Type B pancreatic cell (in vitro differentiated cells): Measurements from ENCODE around the gene SMYD3. TPM values are rescaled to one million over a fixed set of nuclear protein-coding genes. Genes with fewer than 3 reads are reported as not detected.

Experiments used
- DNase-seq: peaks from one replicate; pipeline ENCODE4 v3.0.0; 2021; ENCODE audit warnings: mixed read lengths; ENCODE audit not compliant: unreplicated experiment; ENCODE audit errors: extremely low spot score
- H3K27ac Mint-ChIP-seq: 2 replicates; pipeline ENCODE4 v1.8.0; 2021; ENCODE audit warnings: mild to moderate bottlenecking, mixed read lengths
- H3K27me3 Mint-ChIP-seq: 2 replicates; pipeline ENCODE4 v1.8.0; 2021; ENCODE audit warnings: mixed read lengths
- H3K36me3 Mint-ChIP-seq: 2 replicates; pipeline ENCODE4 v1.8.0; 2021; ENCODE audit warnings: mixed read lengths
- H3K4me1 Mint-ChIP-seq: one replicate; pipeline ENCODE4 v1.8.0; 2021; ENCODE audit warnings: mixed read lengths; ENCODE audit not compliant: unreplicated experiment
- H3K4me3 Mint-ChIP-seq: 2 replicates; pipeline ENCODE4 v1.8.0; 2021; ENCODE audit warnings: mild to moderate bottlenecking, mixed read lengths
- H3K9me3 Mint-ChIP-seq: 2 replicates; pipeline ENCODE4 v1.8.0; 2021; ENCODE audit warnings: mixed read lengths
- total RNA-seq: library from RNA; stranded (reverse); gene quantifications from 2 replicates; pipeline ENCODE4 v1.2.1, GENCODE V29; 2021; ENCODE audit warnings: low replicate concordance
- TF ChIP-seq, protein P1 (sequence below): fragments of 200-600 bp; sonication (generic); conservative IDR thresholded peaks from 2 replicates; pipeline ENCODE4 v1.5.0; 2021; ENCODE audit warnings: antibody characterized with exemption, mild to moderate bottlenecking

SMYD3 gene
- total RNA-seq, 1 donor from 2014 or later: 19.4 TPM

DNA sequence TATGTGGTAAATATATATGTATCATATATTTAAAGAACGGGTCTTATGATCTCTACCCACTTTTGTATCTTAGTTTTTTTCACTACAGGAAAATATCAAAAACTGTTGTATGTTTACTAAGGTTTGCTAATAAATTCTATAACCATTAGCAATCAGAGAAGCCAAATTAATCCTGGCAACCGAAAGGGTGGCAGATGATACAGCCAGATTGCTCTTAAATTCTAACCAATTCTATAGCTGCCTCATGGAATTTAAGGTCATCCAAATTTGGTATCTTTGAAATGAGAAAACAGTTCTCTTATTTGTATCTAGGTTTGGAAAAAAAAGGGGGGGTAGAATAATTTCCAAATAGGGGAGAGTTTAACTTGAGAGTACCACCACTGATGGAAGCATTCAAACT lies 591.2 kb downstream of the SMYD3 start:
- Mint-ChIP-seq H3K36me3 (peaks cover 10% of the 10 kb centered on the region), H3K27ac (no peak overlapping the region), H3K27me3 (no peaks in the 10 kb centered on the region), H3K4me1 (peaks cover 4% of the 10 kb centered on the region), H3K4me3 (no peak overlapping the region), H3K9me3 (peaks cover 6% of the 10 kb centered on the region)
- no peak for DNase-seq
- TF ChIP-seq, protein P1, sequence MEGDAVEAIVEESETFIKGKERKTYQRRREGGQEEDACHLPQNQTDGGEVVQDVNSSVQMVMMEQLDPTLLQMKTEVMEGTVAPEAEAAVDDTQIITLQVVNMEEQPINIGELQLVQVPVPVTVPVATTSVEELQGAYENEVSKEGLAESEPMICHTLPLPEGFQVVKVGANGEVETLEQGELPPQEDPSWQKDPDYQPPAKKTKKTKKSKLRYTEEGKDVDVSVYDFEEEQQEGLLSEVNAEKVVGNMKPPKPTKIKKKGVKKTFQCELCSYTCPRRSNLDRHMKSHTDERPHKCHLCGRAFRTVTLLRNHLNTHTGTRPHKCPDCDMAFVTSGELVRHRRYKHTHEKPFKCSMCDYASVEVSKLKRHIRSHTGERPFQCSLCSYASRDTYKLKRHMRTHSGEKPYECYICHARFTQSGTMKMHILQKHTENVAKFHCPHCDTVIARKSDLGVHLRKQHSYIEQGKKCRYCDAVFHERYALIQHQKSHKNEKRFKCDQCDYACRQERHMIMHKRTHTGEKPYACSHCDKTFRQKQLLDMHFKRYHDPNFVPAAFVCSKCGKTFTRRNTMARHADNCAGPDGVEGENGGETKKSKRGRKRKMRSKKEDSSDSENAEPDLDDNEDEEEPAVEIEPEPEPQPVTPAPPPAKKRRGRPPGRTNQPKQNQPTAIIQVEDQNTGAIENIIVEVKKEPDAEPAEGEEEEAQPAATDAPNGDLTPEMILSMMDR: no peak

DNA sequence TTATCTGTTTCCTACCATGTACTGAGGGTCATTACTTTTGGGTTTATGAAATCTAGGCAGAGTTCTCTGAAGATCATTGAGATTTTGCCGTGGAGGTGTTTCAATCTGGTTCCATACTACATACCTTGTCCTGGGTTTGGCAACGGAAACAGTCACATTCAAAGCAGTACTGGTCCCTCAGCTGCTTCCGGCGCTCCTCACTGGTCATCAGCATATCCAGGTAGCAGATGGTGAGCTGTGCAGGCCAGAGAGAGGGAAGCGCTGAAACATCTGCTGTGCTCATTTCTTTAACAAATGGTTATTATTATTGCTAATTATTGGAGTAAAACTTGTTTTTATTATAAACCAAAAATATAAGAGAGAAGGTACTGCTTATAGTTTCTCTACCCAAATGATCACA lies 591.7 kb downstream of the SMYD3 start:
- H3K9me3 Mint-ChIP-seq: peaks cover 2% of the 10 kb centered on the region
- no peaks in the 10 kb centered on the region for H3K27me3 Mint-ChIP-seq
- peaks cover 4% of the 10 kb centered on the region for H3K4me1 Mint-ChIP-seq
- H3K27ac Mint-ChIP-seq: no peak overlapping the region
- TF ChIP-seq, protein P1: no peak
- H3K36me3 Mint-ChIP-seq: peaks cover 6% of the 10 kb centered on the region
- no peak for DNase-seq
- no peak overlapping the region for H3K4me3 Mint-ChIP-seq

DNA sequence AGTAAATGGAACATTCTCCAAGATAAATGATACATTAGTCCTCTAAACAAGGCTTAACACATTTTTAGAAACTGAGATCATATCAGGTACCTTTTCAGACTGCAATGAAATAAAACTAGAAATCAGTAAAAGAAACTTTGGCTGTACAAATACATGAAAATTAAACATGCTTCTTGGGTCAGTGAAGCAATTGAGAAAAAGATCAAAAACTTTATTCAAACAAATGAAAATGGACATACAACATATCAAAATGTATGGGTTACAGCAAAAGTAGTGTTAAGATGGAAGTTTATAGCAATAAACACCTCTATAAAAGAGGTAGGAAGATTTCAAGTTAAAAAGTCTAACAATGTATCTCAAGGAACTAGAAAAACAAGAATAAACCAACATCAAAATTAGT lies 598.5 kb downstream of the SMYD3 start:
- Mint-ChIP-seq H3K4me3 (no peak overlapping the region), H3K27ac (no peak overlapping the region), H3K27me3 (no peaks in the 10 kb centered on the region), H3K36me3 (no peaks in the 10 kb centered on the region), H3K9me3 (no peaks in the 10 kb centered on the region), H3K4me1 (no peaks in the 10 kb centered on the region)
- TF ChIP-seq, protein P1: no peak
- no peak for DNase-seq

DNA sequence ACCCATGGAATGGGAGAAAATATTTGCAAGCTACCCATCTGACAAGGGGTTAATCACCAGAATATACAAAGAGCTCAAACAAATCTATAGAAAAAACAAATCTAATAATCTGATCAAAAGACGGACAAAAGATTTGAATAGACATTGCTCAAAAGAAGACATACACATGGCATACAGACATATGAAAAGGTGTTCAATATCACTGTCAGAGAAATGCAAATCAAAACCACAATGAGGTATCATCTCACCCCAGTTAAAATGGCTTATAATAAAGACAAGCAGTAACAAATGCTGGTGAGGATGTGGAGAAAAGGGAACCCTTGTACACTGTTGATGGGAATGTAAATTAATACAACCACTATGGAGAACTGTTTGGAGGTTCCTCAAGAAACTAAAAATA lies 600.9 kb downstream of the SMYD3 start:
- no peak overlapping the region for H3K4me3 Mint-ChIP-seq
- no peaks in the 10 kb centered on the region for H3K4me1 Mint-ChIP-seq
- no peak for DNase-seq
- no peaks in the 10 kb centered on the region for H3K27me3 Mint-ChIP-seq
- no peak overlapping the region for H3K27ac Mint-ChIP-seq
- H3K36me3 Mint-ChIP-seq: no peaks in the 10 kb centered on the region
- TF ChIP-seq, protein P1: no peak
- no peaks in the 10 kb centered on the region for H3K9me3 Mint-ChIP-seq

DNA sequence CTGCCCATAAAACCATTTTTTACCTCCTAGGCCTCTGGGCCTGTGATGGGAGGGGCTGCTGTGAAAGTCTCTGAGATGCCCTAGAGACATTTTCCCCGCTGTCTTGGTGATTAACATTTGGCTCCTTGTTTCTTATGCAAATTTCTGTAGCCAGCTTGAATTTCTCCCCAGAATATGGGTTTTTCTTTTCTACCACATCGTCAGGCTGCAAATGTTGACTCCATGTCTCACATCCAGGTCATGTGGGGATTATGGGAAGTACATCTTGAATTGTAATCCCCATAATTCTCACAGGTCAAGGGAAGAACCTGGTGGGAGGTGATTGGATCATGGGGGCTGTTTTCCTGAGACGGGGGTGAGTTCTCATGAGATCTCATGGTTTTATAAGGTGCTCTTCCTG lies 603.2 kb downstream of the SMYD3 start:
- no peak for DNase-seq
- TF ChIP-seq, protein P1: no peak
- H3K36me3 Mint-ChIP-seq: no peaks in the 10 kb centered on the region
- no peak overlapping the region for H3K27ac Mint-ChIP-seq
- no peaks in the 10 kb centered on the region for H3K9me3 Mint-ChIP-seq
- no peaks in the 10 kb centered on the region for H3K27me3 Mint-ChIP-seq
- H3K4me3 Mint-ChIP-seq: no peak overlapping the region
- H3K4me1 Mint-ChIP-seq: no peaks in the 10 kb centered on the region

DNA sequence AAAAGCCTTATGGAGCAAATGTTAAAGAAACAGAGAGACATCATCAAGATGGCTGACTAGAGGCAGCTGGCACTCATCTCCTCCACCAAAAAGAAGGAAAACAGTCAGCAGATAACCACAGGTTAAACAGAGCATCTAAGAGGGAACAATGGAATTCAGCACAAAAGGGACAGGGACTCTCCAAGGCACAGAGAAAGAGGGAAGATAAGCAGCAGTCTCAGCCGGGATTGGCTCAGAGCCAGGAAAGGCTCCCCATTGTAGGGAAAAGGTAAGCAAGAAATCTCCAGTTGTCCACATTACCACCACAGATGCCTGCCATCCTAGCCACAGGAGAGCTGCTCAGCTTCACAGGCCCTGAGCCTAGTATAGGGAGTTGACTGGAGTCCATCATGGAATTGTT lies 605.5 kb downstream of the SMYD3 start:
- Mint-ChIP-seq H3K27ac (no peak overlapping the region), H3K9me3 (no peaks in the 10 kb centered on the region), H3K27me3 (no peaks in the 10 kb centered on the region), H3K4me3 (no peak overlapping the region), H3K36me3 (no peaks in the 10 kb centered on the region), H3K4me1 (no peaks in the 10 kb centered on the region)
- TF ChIP-seq, protein P1: no peak
- DNase-seq: no peak
